SK-N-SH treated with all-trans-retinoic acid at 6 μM for 48 hours (cell line): ENCODE measurements around the gene KCTD5.

Source experiments
- ARNTL ChIP-seq: fragments of 450-650 bp; formaldehyde crosslinking; IDR thresholded peaks from 2 replicates; pipeline ENCODE4 v1.5.0; 2020; ENCODE audit warnings: low read depth, mild to moderate bottlenecking, moderate library complexity, borderline replicate concordance
- BACH2 ChIP-seq: fragments of 250-450 bp; sonication (Bioruptor Pico); IDR thresholded peaks from 2 replicates; pipeline ENCODE4 v1.9.0; 2021; ENCODE audit warnings: mild to moderate bottlenecking, borderline replicate concordance
- CREB5 ChIP-seq: fragments of 250-450 bp; sonication (Bioruptor Pico); IDR thresholded peaks from 2 replicates; pipeline ENCODE4 v1.5.1; 2020; ENCODE audit warnings: low read depth, mild to moderate bottlenecking, moderate library complexity
- OSR1 ChIP-seq: fragments of 250-450 bp; sonication (Bioruptor Pico); IDR thresholded peaks from 2 replicates; pipeline ENCODE4 v1.8.0; 2022; ENCODE audit warnings: moderate library complexity, mild to moderate bottlenecking, inconsistent platforms
- PATZ1 ChIP-seq: fragments of 250-450 bp; sonication (Bioruptor Pico); IDR thresholded peaks from 2 replicates; pipeline ENCODE4 v1.8.0; 2020; ENCODE audit warnings: mild to moderate bottlenecking, moderate library complexity, borderline replicate concordance
- RARB ChIP-seq: fragments of 250-450 bp; sonication (Bioruptor Pico); IDR thresholded peaks from 2 replicates; pipeline ENCODE4 v1.8.0; 2021; ENCODE audit warnings: mild to moderate bottlenecking, moderate library complexity
- TOX ChIP-seq: fragments of 250-450 bp; sonication (Bioruptor Pico); IDR thresholded peaks from 2 replicates; pipeline ENCODE4 v1.8.0; 2021; ENCODE audit warnings: mild to moderate bottlenecking, moderate library complexity, borderline replicate concordance
- ZFP30 ChIP-seq: fragments of 450-650 bp; formaldehyde crosslinking; IDR thresholded peaks from 2 replicates; pipeline ENCODE4 v1.5.0; 2022; ENCODE audit warnings: mild to moderate bottlenecking, moderate library complexity
- ZNF565 ChIP-seq: fragments of 450-650 bp; formaldehyde crosslinking; conservative IDR thresholded peaks from 2 replicates; pipeline ENCODE4 v1.5.0; 2020; ENCODE audit warnings: low read depth, mild to moderate bottlenecking, moderate library complexity
- ZNF70 ChIP-seq: fragments of 450-650 bp; formaldehyde crosslinking; IDR thresholded peaks from 2 replicates; pipeline ENCODE4 v1.5.0; 2020; ENCODE audit warnings: mild to moderate bottlenecking, moderate library complexity

GRCh38 chr16:2748757-2749455 is 66.6 kb downstream of the KCTD5 start:
- TF ChIP-seq ZNF565 (CRISPR knock-in tag) (no peak), ZFP30 (CRISPR knock-in tag) (no peak), TOX (CRISPR knock-in tag) (no peak), OSR1 (CRISPR knock-in tag) (no peak), PATZ1 (CRISPR knock-in tag) (no peak), ARNTL (no peak), BACH2 (no peak), ZNF70 (CRISPR knock-in tag) (no peak), CREB5 (CRISPR knock-in tag) (no peak), RARB (CRISPR knock-in tag) (no peak)
